ENCODE data around the gene USP48.
A peak's percentile ranks its signal among the peaks of the same experiment; 100 is the strongest.
"Not testable (repeated sequence)": the region's sequence is repeated elsewhere in the genome, so short reads cannot be mapped to it uniquely, and the experiment has no call there.

The USP48 gene

DNA sequence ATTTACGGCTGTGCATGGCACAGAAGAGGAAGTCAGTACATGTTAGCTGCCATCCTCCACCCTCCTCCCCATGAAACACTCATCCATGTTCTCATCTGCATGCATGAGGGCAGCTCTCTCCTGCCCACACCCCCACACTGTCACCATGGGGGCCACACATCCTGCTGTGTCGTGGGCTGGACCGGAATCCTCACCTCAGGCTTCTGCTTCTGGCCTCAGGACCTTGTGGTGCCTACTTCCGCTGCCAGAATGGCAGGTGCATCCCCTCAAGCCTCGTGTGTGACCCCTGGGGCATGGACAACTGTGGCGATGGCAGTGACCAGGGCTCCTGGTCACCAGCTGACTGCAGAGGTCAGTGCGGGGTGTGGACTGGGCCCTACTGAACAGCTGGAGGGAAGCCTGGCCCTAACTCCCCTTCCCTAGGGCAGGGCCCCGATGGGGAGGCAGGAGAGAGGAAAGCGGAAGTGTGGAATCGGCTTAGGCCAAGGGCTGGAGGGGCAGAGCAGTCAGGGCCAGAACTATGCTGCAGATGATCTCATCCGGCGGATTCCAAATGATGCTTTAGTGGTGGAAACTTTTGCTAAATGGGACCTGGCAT, 32.9 kb upstream of the USP48 start:
- DNase-seq (ENCODE audit: low read depth): no peak

DNA sequence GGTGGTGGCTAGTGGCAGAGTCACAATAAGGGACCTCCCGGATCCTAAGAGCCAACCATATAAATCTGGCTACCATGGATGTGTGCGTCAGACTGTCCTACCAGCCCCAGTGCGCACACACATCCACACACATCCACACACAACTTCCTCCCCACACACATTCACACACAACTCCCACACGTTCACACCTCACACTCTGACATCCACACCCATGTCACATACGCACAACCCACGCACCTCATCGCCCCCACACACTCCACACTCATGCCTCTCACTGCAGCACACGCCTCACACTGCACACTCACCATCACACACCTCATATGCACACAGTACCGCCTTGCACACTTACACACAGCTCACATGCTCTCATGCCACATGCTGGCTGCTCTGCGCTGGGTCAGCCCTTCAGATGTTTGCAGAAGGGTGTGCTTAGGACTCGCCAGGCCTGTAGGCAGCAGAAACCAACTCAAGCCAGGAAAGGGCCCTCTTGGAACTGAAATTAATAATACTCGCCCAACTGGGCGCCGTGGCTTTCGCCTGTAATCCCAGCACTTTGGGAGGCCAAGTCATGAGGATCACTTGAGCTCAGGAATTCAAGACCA, 32.1 kb upstream of the USP48 start:
- DNase-seq (ENCODE audit: low read depth): no peak

DNA sequence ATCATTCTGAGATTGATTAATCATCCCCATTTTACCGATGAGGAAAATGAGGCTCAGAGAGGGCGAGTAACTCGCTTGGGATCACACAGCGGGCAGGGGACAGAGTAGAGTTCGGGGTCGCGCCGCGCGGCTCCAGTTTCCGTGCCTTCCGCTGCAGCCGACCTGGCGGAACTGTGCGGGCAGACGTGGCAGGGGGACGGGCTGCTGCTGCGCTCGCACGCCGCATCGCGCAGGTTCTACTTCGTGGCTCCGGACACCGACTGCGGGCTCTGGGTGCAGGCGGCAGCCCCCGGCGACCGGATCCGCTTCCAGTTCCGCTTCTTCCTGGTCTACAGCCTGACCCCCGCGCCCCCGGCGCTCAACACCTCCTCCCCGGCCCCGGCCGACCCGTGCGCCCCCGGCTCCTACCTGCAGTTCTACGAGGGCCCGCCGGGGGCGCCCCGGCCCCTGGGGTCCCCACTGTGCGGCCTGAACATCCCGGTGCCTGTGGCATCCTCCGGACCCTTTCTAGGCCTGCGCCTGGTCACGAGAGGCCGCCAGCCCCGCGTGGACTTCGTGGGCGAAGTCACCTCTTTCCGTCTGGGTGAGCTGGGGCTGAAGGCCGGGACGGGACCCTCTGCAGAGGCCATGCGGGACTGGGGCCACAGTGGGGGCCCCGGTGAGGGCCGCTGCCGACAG, 31.4 kb upstream of the USP48 start:
- no peak for DNase-seq (ENCODE audit: low read depth)

DNA sequence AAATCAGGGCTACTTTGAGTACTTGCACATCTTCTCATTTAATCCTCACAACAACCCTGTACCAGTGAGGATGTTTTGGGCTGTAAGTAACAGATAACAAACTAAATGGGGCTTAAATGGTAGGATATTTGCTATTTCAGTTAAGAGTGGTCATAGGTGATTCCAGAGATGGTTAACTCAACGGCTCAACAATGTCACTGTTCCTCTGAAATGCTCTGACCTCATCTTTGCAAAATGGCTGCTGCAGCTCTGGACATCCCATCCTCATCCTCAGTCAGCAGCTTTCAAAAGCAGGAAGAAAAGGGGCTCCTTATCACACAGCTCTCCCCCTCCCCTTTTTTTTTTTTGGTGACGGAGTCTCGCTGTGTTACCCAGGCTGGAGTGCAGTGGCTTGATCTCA, 30.6 kb upstream of the USP48 start:
- DNase-seq (ENCODE audit: low read depth): no peak

DNA sequence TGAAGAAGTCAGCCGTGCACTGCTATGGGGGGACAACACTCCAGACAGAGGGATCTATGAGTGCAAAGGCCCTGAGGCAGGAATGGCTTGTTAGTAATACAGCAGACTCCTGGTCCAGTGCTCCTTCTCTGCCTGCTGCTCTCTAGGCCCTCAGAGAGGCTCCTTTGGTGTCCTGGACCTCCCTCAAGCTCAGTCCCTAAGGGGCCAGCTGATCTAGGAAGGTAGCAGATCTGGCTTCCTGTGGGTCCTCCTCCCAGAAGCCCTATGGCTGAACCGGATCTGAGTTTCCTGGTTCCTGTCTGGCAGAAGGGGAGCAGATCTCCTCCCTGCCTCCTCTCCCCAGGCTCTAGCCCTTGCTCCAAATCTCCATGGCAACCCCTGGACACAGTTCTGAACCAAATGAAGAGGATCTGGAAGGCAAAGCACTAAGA, 28.9 kb upstream of the USP48 start, which contains the start of gene LDLRAD2:
Gene LDLRAD2 (plus strand): TSS at position 391 of the 431 bp plus-strand sequence. CDS start 187 bp downstream, outside the sequence.
- DNase-seq (ENCODE audit: low read depth): no peak

DNA sequence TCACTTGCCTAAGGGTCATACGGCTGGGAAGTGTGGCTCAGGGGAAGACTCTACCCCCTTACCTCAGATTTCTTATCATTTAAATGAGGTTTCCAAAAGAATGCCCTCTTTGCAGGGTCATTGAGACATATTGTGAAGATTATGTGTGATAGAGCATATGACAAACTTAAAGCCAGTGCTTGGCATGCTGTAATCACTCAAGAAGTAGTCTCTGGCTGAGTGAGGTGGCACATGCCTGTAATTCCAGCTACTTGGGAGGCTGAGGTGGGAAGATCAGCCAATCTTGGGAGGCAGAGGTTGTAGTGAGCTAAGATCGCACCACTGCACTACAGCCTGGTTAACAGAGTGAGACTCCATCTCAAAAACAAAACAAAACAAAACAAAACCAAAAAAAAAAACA, 21.6 kb upstream of the USP48 start:
- DNase-seq (ENCODE audit: low read depth): no peak

DNA sequence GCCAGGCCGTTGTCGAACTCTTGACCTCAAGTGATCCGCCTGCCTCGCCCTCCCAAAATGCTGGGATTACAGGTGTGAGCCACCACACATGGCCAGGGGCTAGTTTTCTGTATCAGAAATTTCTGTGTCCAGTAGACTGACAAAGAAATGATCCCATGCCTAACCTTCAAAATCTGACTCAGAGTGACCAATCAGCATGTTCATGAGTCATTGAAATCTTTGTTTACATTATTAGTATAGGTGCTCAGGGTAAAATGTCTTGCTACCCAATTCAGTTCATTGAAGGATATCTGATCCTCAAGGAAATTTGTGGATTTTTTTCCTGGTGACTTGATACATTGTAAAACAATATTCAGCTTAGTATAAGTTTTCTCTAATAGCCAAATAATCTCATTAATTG, 18.2 kb upstream of the USP48 start:
- peak; percentile 17 for DNase-seq (ENCODE audit: low read depth)

DNA sequence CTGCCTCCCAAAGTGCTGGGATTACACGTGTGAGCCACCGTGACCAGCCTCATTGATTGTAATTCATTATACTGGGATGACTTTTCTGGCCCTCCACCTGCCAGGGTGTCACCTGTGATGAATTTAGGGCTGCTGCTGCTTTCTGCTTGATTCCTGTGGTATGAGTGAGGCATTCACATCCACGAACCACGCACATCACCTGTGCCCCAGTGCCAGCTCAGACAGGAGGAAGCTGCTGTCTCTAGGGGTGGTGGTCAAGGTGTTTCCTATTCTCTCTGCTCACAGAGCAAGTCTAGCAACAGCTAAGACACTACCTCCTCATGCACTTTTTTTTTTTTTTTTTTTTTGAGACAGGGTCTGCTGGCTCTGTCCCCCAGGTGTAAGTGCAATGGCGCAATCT, 16.8 kb upstream of the USP48 start:
- no peak for DNase-seq (ENCODE audit: low read depth)

DNA sequence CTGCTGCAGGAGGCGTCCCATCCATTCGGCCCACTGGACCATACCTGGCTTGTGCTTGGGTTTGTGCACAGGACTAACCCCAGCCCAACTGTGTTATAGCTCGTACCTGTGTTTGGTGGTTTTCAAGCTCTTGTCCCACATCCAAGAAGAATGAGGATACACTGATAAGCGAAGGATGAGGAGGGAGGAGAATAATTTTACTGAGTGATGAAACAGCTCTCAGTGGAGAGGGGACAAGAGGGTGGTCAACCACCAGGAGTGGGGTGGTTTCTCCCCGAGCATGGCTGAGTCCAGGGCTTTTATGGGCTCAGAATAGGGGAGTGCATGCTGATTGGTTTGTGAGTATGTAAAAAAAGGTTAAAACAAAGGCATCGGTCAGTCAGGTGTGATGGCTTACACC, 12.1 kb upstream of the USP48 start:
- DNase-seq (ENCODE audit: low read depth): no peak

DNA sequence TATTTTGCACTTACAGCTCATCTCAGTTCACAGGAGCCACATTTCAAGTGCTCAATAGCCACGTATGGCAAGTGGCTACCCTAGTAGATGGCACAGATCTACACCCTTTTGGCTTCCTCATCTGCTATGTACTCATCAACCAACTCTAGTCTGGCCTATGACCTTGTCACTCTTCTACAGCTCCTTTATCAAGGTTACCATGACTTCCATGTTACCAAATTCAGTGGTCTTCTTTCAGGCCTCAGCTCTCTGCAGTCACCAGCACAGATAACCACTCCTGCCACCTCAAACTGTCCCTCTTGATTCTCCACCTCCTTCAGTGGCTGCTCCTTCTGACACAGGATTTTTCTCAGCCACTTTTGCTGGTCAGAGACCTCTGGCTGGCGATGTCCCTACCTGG, 11.7 kb upstream of the USP48 start:
- no peak for DNase-seq (ENCODE audit: low read depth)

DNA sequence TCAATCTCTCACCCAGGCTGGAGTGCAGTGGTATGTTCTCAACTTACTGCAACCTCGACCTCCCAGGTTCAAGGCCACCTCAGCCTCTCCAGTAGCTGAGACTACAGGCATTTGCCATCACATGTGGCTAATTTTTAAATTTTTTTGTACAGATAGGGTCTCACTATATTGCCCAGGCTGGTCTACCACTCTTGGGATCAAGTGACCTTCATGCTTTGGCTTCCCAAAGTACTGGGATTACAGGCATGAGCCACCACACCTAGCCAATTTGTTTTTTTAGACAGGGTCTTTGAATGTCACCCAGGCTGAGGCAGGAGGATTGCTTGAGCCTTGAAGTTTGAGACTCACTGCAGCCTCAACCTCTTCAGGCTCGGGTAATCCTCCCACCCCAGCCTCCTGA, 10.2 kb upstream of the USP48 start:
- DNase-seq (ENCODE audit: low read depth): no peak

DNA sequence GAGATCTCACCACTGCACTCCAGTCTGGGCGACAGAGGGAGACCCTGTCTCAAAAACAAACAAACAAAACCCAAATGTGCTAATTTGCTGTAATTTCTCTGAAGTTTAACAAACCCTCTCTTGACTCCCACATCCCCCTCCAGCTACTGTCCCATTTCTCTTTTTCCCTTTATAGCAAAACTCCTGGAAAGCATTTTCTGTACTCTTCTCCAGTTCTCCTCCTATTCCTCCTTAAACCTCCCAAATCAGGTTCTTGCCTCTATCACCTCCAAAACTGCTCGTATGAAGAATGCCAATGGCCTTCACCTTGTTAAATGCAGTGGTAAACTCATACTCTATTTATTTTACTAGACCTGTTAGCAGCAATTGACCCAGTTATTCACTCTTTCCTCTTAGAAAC, 3.7 kb upstream of the USP48 start:
- DNase-seq (ENCODE audit: low read depth): no peak

DNA sequence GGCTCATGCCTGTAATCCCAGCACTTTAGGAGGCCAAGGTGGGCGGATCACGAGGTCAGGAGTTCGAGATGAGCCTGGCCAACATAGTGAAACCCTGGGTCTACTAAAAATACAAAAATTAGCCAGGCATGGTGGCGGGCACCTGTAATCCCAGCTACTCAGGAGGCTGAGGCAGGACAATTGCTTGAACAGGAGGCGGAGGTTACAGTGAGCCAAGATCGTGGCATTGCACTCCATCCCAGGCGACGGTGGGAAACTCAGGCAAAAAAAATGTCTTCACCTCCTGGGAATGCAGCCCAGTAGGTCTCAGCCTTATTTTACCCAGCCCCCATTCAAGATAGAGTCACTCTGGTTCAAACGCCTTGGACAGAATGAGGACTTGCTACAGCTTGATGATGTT, 2.8 kb upstream of the USP48 start:
- DNase-seq (ENCODE audit: low read depth): not testable (repeated sequence)

DNA sequence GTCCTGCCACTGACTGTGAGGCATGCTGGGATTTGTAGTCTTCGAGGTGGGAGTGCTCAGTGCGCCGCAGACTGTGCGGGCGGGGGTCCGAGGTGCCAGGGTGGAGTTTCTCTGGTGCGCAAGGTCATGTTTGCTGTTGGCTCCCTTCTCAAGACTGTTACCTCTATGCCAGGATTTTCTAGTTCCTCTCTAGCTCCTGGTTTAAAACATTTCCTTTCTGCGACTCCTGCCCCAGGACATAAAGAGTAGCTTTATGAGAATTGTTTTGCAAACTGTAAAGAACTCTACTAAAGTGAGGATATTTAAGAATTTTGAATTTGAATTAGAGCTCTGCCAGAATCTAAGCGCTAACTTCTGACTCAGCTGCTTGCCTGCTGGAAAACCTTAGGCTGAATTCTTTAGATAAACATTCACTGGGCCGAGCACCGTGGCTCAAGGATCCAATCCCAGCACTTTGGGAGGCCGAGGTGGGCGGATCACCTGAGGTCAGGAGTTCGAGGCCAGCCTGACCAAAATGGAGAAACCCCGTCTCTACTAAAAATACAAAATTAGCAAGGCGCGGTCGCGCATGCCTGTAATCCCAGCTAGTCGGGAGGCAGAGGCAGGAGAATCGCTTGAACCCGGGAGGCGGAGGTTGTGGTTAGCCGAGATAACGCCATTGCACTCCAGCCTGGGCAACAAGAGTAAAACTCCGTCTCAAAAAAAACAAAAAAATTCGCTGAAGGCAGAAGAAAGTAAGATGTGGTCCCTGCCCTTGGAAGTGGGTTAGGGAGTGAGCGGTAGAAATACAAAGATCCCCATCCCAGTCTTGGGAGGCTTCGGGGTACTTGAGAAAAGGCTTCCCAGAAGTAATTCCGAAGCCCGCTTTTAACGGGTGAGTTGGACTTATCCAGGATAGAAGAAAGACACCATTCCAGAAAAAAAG, 992 bp upstream of the USP48 start:
- DNase-seq (ENCODE audit: low read depth): no peak

DNA sequence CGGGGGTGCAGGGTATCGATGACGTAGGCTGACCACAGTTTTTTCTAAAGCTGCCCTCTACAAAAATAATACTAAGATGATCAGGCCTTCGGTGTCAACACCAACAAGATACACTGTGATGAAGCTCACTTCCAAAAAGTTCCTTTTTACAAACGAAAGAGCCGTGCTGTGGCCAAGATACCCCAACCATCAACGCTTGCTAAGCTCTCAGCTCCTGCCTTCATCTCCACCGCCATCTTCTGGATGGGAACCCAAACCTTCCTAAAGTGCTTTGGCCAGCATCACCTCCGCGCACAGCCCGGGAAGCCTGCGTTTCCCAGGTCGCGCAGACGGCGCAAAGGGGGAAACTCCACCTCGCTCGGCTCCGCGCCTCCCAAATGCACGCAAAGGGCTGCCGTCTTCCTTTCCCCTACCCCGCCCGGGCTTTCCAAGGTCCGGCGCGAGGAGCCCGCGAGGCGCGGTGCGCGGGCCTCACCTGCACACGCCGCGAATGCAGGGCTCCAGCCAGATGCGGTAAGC, 541 bp downstream of the USP48 start:
- DNase-seq (ENCODE audit: low read depth): peak; percentile 53

DNA sequence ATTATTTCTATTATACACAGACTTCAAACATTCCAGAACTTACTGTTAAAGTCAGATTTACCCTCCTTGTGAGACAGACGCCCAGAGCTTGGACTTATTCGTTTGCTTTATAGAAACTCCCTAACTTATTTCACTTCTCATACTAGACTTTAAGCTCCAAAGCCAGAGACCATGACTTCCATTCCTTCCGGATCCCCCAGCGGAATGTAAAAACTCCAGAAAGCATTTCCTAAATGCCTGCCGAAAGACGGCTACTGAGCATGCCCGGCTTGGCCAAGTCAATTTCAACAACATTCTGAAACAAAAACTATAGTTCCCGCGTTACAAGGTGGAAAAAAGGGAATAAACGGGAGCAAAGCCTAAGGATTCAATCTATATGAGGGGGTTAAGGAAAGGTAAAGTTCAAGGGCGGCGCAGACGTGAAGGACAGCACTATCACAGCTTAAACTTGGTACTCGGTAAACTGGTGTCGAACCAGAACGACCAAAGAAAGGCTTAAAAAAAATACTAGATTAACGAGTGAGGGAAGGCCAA, 1.1 kb downstream of the USP48 start:
- peak; percentile 35 for DNase-seq (ENCODE audit: low read depth)

DNA sequence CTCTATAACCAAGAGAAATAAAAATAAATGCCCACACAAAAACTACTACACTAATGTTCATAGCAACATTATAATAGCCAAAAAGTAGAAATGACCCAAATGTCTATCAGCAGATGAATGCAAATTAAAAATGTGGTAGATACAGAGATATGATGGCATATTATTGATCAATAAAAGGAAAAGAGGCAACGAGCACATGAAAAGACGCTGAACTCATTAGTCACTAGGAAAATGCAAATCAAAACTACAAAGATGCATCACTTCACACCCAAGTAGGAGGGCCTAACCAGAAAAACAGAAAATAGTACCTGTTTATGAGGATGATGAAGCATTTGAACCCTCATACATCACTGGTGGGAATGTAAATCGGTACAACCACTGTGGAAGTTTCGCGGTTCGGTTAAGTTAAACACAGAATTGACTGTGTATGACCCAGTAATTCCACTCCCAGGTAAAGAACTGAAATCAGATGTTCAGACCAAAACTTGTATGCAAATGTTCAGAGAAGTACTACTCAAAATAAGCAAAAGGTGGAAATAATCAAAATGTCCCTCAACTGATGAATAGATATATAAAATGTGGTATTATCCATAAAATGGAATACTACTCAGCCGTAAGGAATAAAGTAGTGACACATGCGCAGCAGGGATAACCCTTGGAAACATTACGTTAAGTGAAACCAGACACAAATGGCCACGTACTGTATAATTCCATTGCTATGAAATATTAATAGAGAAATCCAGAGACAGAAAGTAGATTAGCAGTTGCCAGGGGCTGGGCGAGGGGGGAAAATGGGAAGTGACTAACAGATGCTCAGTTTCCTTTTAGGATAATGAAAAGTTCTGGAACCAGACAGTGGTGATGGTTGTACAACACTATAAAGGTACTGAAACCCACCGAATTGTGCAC, 3.1 kb downstream of the USP48 start:
- DNase-seq (ENCODE audit: low read depth): no peak

DNA sequence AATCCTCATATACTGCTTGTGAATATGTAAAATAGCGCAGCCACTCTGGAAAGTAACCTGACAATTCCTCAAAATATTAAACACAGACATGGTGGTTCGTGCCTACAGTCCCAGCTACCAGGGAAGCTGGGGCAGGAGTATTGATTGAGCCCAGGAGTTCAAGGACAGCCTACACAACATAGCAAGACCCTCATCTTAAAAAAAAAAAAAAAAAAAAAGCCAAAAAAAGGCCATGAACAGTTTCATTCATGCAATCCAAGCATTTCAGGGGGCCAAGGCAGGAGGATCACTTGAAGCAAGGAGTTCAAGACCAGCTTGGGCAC, 4.6 kb downstream of the USP48 start:
- DNase-seq (ENCODE audit: low read depth): no peak

DNA sequence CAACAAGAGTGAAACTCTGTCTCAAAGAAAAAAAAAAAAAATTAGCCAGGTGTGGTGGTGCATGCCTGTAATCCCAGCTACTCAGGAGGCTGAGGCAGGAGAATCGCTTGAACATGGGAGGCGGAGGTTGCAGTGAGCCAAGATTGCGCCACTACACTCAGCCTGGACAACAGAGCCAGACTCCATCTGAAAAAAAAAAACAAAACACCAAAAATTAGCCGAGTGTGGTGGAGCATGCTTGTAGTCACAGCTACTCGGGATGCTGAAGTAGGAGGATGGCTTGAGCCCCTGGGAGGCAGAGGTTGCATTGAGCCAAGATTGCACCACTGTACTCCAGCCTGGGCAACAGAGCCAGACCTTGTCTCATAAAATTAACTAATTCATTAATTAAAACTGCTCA, 6.0 kb downstream of the USP48 start:
- DNase-seq (ENCODE audit: low read depth): not testable (repeated sequence)

DNA sequence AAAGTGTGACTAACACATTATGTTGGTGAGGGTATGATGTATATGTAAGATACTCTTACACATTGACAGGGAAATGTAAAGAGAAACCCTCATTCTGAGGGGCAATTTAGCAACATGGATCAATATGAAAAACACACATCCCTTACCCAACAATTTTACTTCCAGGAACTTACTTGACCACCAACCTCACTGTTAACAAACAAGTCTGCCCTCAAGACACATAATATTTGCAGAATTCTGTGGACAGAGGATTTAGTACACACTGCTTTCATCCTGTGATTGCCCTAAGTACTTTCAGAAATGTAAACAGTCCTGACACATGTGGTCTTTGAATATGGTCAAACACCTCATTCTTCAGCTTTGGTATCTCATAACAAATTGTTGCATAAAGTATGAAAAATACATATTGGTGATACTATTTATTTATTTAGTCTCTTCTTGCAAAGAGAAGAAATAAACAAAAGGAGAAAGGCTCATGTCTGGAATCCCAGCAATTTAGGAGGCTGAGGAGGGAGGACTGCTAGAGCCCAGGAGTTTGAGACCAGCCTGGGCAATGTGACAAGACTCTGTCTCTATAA, 6.9 kb downstream of the USP48 start:
- no peak for DNase-seq (ENCODE audit: low read depth)

DNA sequence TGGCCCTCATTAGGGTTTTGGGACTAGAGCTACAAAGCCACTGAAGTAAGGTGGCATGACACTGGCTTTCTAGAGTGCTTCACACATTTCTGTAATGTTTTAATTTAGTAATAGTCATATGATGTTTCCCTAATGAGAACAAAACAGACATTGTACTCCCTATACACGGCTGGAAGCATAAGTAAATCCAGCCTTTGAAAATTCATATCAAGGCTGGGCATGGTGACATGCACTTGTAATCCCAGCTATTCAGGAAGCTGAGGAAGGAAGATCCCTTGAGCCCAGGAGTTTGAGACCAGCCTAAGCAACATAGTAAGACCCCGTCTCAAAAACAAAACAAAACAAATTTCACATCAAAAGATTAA, 7.4 kb downstream of the USP48 start:
- DNase-seq (ENCODE audit: low read depth): no peak
